Skin epidermis (tissue), 12 donors: ENCODE measurements around the gene TPMT.
A peak's percentile ranks its signal among the peaks of the same experiment; 100 is the strongest.

Experiments
- H3K27ac ChIP-seq, 21 experiments: fragments of 200-600 bp; sonication (generic) in 11 of 21; one replicate each; pipeline ENCODE4 v1.5.0; 2020; ENCODE audit warnings: mild to moderate bottlenecking in 3 of 21, inconsistent platforms in 2 of 21, moderate library complexity in 2 of 21
- H3K4me3 ChIP-seq, 7 experiments: fragments of 200-600 bp; sonication (generic) in 2 of 7; one replicate each; pipeline ENCODE4 v1.5.0; 2020; ENCODE audit warnings: inconsistent platforms in 2 of 7, mild to moderate bottlenecking in 2 of 7, moderate library complexity in 1 of 7

Gene TPMT

GRCh38 chr6:18122128-18123093, 32.5 kb downstream of the TPMT start, which contains the start of gene NHLRC1:
Gene NHLRC1 (minus strand): TSS chr6:18122677. CDS start chr6:18122606, 71 bp downstream.
- peak within 1 kb of the TSS; percentile 34 to 54 (median 49) for H3K4me3 ChIP-seq
- H3K27ac ChIP-seq, result peak within 1 kb of the TSS in 20 of 21 experiments; percentile 21 to 82 (median 66)

GRCh38 chr6:18121580-18122127, 33.2 kb downstream of the TPMT start:
- H3K4me3 ChIP-seq, result peak overlapping the region; percentile 34 to 54 (median 49)
- H3K27ac ChIP-seq, result peak overlapping the region in 7 of 21 experiments; percentile 47 to 82 (median 69)

GRCh38 chr6:18119236-18119635, 35.6 kb downstream of the TPMT start:
- Histone ChIP-seq H3K27ac (no peak overlapping the region), H3K4me3 (no peak overlapping the region)

- Histone ChIP-seq H3K27ac (no peak overlapping the region), H3K4me3 (no peak overlapping the region)
Measured at GRCh38 chr6:18118330-18118729, 36.5 kb downstream of the TPMT start.

GRCh38 chr6:18117136-18117535, 37.7 kb downstream of the TPMT start:
- Histone ChIP-seq H3K4me3 (no peak overlapping the region), H3K27ac (no peak overlapping the region)

- no peak overlapping the region for H3K4me3 ChIP-seq
Measured at GRCh38 chr6:18115356-18115755, 39.5 kb downstream of the TPMT start.

GRCh38 chr6:18110162-18110561, 44.7 kb downstream of the TPMT start:
- H3K4me3 ChIP-seq, result no peak overlapping the region
- no peak overlapping the region for H3K27ac ChIP-seq

More at GRCh38 chr6:18115356-18115755, 39.5 kb downstream of the TPMT start:
- no peak overlapping the region for H3K27ac ChIP-seq

GRCh38 chr6:18107061-18107460, 47.8 kb downstream of the TPMT start:
- Histone ChIP-seq H3K4me3 (no peak overlapping the region), H3K27ac (no peak overlapping the region)

- no peak overlapping the region for H3K4me3 ChIP-seq
- no peak overlapping the region for H3K27ac ChIP-seq
Measured at GRCh38 chr6:18102783-18103509, 51.9 kb downstream of the TPMT start.

GRCh38 chr6:18101873-18102272, 53.0 kb downstream of the TPMT start:
- H3K27ac ChIP-seq, result no peak overlapping the region
- H3K4me3 ChIP-seq, result no peak overlapping the region

GRCh38 chr6:18101271-18101670, 53.6 kb downstream of the TPMT start:
- H3K4me3 ChIP-seq, result no peak overlapping the region

GRCh38 chr6:18100296-18100695, 54.6 kb downstream of the TPMT start:
- H3K27ac ChIP-seq, result no peak overlapping the region
- no peak overlapping the region for H3K4me3 ChIP-seq

More at GRCh38 chr6:18101271-18101670, 53.6 kb downstream of the TPMT start:
- no peak overlapping the region for H3K27ac ChIP-seq

- Histone ChIP-seq H3K27ac (no peak overlapping the region), H3K4me3 (no peak overlapping the region)
Measured at GRCh38 chr6:18099511-18099910, 55.4 kb downstream of the TPMT start.

GRCh38 chr6:18096423-18096822, 58.5 kb downstream of the TPMT start:
- Histone ChIP-seq H3K27ac (no peak overlapping the region), H3K4me3 (no peak overlapping the region)

GRCh38 chr6:18091382-18091781, 63.5 kb downstream of the TPMT start:
- Histone ChIP-seq H3K4me3 (no peak overlapping the region), H3K27ac (no peak overlapping the region)

GRCh38 chr6:18090349-18090786, 64.5 kb downstream of the TPMT start:
- H3K27ac ChIP-seq, result no peak overlapping the region
- no peak overlapping the region for H3K4me3 ChIP-seq

- peak overlapping the region in 1 of 21 experiments; percentile 47 for H3K27ac ChIP-seq
- H3K4me3 ChIP-seq, result no peak overlapping the region
Measured at GRCh38 chr6:18088419-18089296, 66.2 kb downstream of the TPMT start.

GRCh38 chr6:18087396-18088165, 67.3 kb downstream of the TPMT start:
- no peak overlapping the region for H3K4me3 ChIP-seq
- peak overlapping the region in 1 of 21 experiments; percentile 61 for H3K27ac ChIP-seq
